ENCODE data around the gene PTPRK.
A peak's percentile ranks its signal among the peaks of the same experiment; 100 is the strongest.

The PTPRK gene

DNA sequence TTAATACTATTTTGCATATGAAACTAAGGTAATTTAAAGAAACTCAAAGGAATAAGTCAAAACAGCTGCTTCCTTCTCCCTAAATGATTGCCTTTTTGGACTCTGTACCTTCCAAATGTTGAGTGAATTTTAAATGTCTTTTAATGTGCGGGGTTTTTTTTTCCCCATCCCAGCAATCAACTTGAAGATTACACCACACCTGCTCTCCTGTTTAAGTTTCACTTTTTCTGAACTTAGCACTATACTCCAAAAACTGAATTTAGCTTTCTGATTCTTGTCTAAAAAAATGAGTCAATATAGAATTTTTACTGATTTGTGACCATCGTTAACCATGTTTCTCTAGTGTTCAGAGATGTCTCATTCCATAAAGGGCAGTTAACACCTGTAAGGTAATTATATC, 398.8 kb downstream of the PTPRK start:
- no peak for TF ChIP-seq CTCF (IDR thresholded peaks at IDR 0.05; ENCODE audit: low read depth, low read length)
- H3K4me3 ChIP-seq (replicated peaks in 1 of 2; ENCODE audit: low read depth in 2 of 2, low read length in 2 of 2) = no peak overlapping the region
- DNase-seq (ENCODE audit: low read depth in 2 of 2) = no peak

GRCh38 chr6:128121190-128121589, 399.2 kb downstream of the PTPRK start:
- H3K4me3 ChIP-seq (replicated peaks in 1 of 2; ENCODE audit: low read depth in 2 of 2, low read length in 2 of 2) = no peak overlapping the region
- DNase-seq (ENCODE audit: low read depth in 2 of 2) = no peak
- TF ChIP-seq CTCF (IDR thresholded peaks at IDR 0.05; ENCODE audit: low read depth, low read length) = no peak

- H3K4me3 ChIP-seq (replicated peaks in 1 of 2; ENCODE audit: low read depth in 2 of 2, low read length in 2 of 2) = no peak overlapping the region
- DNase-seq (ENCODE audit: low read depth in 2 of 2) = peak; percentile 37 to 40
- no peak for TF ChIP-seq CTCF (IDR thresholded peaks at IDR 0.05; ENCODE audit: low read depth, low read length)
Observed at GRCh38 chr6:128118401-128118800, 402.0 kb downstream of the PTPRK start.

DNA sequence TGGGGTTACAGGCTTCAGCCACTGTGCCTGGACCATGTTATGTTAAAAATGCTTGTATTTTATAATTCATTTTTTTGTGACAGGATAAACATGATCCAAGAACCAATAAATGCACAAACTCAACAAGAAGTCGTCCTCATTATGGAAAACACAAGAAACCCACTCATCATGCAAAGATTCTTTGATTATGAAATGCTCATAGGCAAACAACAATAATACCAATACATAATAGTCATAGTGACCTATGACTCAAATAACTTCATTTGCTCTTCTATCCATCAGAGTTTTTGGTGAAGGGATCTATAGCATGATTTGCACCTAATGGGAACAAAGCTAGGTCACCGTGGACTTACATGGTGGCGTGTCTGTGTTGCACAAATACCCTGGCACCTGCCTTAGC, 402.5 kb downstream of the PTPRK start:
- H3K4me3 ChIP-seq (replicated peaks in 1 of 2; ENCODE audit: low read depth in 2 of 2, low read length in 2 of 2) = no peak overlapping the region
- DNase-seq (ENCODE audit: low read depth in 2 of 2) = peak in 1 of 2 donors; percentile 29
- TF ChIP-seq CTCF (IDR thresholded peaks at IDR 0.05; ENCODE audit: low read depth, low read length) = no peak

- no peak overlapping the region for H3K4me3 ChIP-seq (replicated peaks in 1 of 2; ENCODE audit: low read depth in 2 of 2, low read length in 2 of 2)
- DNase-seq (ENCODE audit: low read depth in 2 of 2) = no peak
- TF ChIP-seq CTCF (IDR thresholded peaks at IDR 0.05; ENCODE audit: low read depth, low read length) = no peak
Observed at GRCh38 chr6:128114164-128114563, 406.2 kb downstream of the PTPRK start.

DNA sequence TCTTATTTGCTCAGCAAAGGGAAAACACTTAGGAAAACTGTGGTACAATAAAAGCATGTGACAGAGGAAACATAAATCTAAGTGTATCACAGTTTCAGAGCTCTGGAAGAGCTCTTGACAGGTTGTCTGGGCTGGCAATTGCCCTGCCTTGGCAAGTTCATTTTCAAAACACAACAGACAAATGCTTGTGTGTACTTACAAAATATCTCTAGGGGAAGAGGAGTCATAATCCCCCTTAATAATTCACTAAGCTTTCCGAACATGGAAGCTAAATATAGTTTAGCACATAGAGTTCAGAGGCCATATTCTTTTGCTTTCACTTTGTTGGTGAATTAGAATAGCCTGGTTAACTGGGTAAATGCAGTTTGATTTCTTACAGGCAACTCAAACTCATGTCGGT, 407.9 kb downstream of the PTPRK start:
- no peak for TF ChIP-seq CTCF (IDR thresholded peaks at IDR 0.05; ENCODE audit: low read depth, low read length)

GRCh38 chr6:128111096-128111495, 409.3 kb downstream of the PTPRK start:
- no peak for TF ChIP-seq CTCF (IDR thresholded peaks at IDR 0.05; ENCODE audit: low read depth, low read length)
- no peak overlapping the region for H3K4me3 ChIP-seq (replicated peaks in 1 of 2; ENCODE audit: low read depth in 2 of 2, low read length in 2 of 2)
- peak in 1 of 2 donors; percentile 63 for DNase-seq (ENCODE audit: low read depth in 2 of 2)

More for the DNA sequence above, 407.9 kb downstream of the PTPRK start:
- DNase-seq (ENCODE audit: low read depth in 2 of 2) = peak; percentile 21 to 30
- H3K4me3 ChIP-seq (replicated peaks in 1 of 2; ENCODE audit: low read depth in 2 of 2, low read length in 2 of 2) = peak overlapping the region in 1 of 2 donors; percentile 3

All from cardiac fibroblast (primary cell).